Measurements from ENCODE around the gene DLG5.

Gene DLG5

GRCh38 chr10:77833225-77833624, 93.3 kb downstream of the DLG5 start:
- no peaks in the 10 kb centered on the region for H3K9me3 ChIP-seq (ENCODE audit: control insufficient read depth, low read depth, low read length)
- no peak overlapping the region for H3K4me3 ChIP-seq (ENCODE audit: low read length)
- H3K4me1 ChIP-seq (ENCODE audit: control insufficient read depth, low read depth, low read length), result peaks cover 11% of the 10 kb centered on the region
- H3K27ac ChIP-seq (ENCODE audit: low read length), result no peak overlapping the region
- H3K36me3 ChIP-seq (ENCODE audit: control insufficient read depth, low read depth, low read length), result peaks cover 40% of the 10 kb centered on the region
- no peak overlapping the region for H3K9ac ChIP-seq (ENCODE audit: low read length)
- H3K27me3 ChIP-seq (ENCODE audit: control insufficient read depth, insufficient read depth, low read length), result no peaks in the 10 kb centered on the region

- Histone ChIP-seq H3K9me3 (ENCODE audit: control insufficient read depth, low read depth, low read length) (no peaks in the 10 kb centered on the region), H3K36me3 (ENCODE audit: control insufficient read depth, low read depth, low read length) (peaks cover 43% of the 10 kb centered on the region), H3K27ac (ENCODE audit: low read length) (no peak overlapping the region), H3K9ac (ENCODE audit: low read length) (no peak overlapping the region), H3K27me3 (ENCODE audit: control insufficient read depth, insufficient read depth, low read length) (no peaks in the 10 kb centered on the region), H3K4me3 (ENCODE audit: low read length) (no peak overlapping the region), H3K4me1 (ENCODE audit: control insufficient read depth, low read depth, low read length) (peaks cover 1% of the 10 kb centered on the region)
These were observed 94.3 kb downstream of the DLG5 start for GRCh38 chr10:77832238-77832637.

GRCh38 chr10:77829356-77829755, 97.2 kb downstream of the DLG5 start:
- Histone ChIP-seq H3K36me3 (ENCODE audit: control insufficient read depth, low read depth, low read length) (peaks cover 38% of the 10 kb centered on the region), H3K4me1 (ENCODE audit: control insufficient read depth, low read depth, low read length) (no peaks in the 10 kb centered on the region), H3K4me3 (ENCODE audit: low read length) (no peak overlapping the region), H3K27me3 (ENCODE audit: control insufficient read depth, insufficient read depth, low read length) (no peaks in the 10 kb centered on the region), H3K9me3 (ENCODE audit: control insufficient read depth, low read depth, low read length) (no peaks in the 10 kb centered on the region), H3K9ac (ENCODE audit: low read length) (no peak overlapping the region), H3K27ac (ENCODE audit: low read length) (no peak overlapping the region)

- peaks cover 32% of the 10 kb centered on the region for H3K36me3 ChIP-seq (ENCODE audit: control insufficient read depth, low read depth, low read length)
- H3K9me3 ChIP-seq (ENCODE audit: control insufficient read depth, low read depth, low read length), result no peaks in the 10 kb centered on the region
These were observed 98.2 kb downstream of the DLG5 start for GRCh38 chr10:77828377-77828776.

GRCh38 chr10:77827366-77827765, 99.2 kb downstream of the DLG5 start:
- Histone ChIP-seq H3K4me3 (ENCODE audit: low read length) (no peak overlapping the region), H3K27ac (ENCODE audit: low read length) (no peak overlapping the region), H3K4me1 (ENCODE audit: control insufficient read depth, low read depth, low read length) (no peaks in the 10 kb centered on the region), H3K9ac (ENCODE audit: low read length) (no peak overlapping the region), H3K27me3 (ENCODE audit: control insufficient read depth, insufficient read depth, low read length) (no peaks in the 10 kb centered on the region), H3K9me3 (ENCODE audit: control insufficient read depth, low read depth, low read length) (no peaks in the 10 kb centered on the region), H3K36me3 (ENCODE audit: control insufficient read depth, low read depth, low read length) (peaks cover 26% of the 10 kb centered on the region)

More at GRCh38 chr10:77828377-77828776, 98.2 kb downstream of the DLG5 start:
- Histone ChIP-seq H3K27ac (ENCODE audit: low read length) (no peak overlapping the region), H3K4me3 (ENCODE audit: low read length) (no peak overlapping the region), H3K4me1 (ENCODE audit: control insufficient read depth, low read depth, low read length) (no peaks in the 10 kb centered on the region), H3K27me3 (ENCODE audit: control insufficient read depth, insufficient read depth, low read length) (no peaks in the 10 kb centered on the region), H3K9ac (ENCODE audit: low read length) (no peak overlapping the region)

- no peaks in the 10 kb centered on the region for H3K4me1 ChIP-seq (ENCODE audit: control insufficient read depth, low read depth, low read length)
- no peaks in the 10 kb centered on the region for H3K27me3 ChIP-seq (ENCODE audit: control insufficient read depth, insufficient read depth, low read length)
- no peak overlapping the region for H3K4me3 ChIP-seq (ENCODE audit: low read length)
- peaks cover 32% of the 10 kb centered on the region for H3K36me3 ChIP-seq (ENCODE audit: control insufficient read depth, low read depth, low read length)
- no peak overlapping the region for H3K27ac ChIP-seq (ENCODE audit: low read length)
- H3K9me3 ChIP-seq (ENCODE audit: control insufficient read depth, low read depth, low read length), result no peaks in the 10 kb centered on the region
- no peak overlapping the region for H3K9ac ChIP-seq (ENCODE audit: low read length)
These were observed 100.6 kb downstream of the DLG5 start for GRCh38 chr10:77825965-77826364.

GRCh38 chr10:77824908-77825307, 101.6 kb downstream of the DLG5 start:
- H3K27me3 ChIP-seq (ENCODE audit: control insufficient read depth, insufficient read depth, low read length), result no peaks in the 10 kb centered on the region
- no peak overlapping the region for H3K27ac ChIP-seq (ENCODE audit: low read length)
- H3K36me3 ChIP-seq (ENCODE audit: control insufficient read depth, low read depth, low read length), result peaks cover 26% of the 10 kb centered on the region
- H3K9me3 ChIP-seq (ENCODE audit: control insufficient read depth, low read depth, low read length), result no peaks in the 10 kb centered on the region
- H3K9ac ChIP-seq (ENCODE audit: low read length), result no peak overlapping the region
- no peak overlapping the region for H3K4me3 ChIP-seq (ENCODE audit: low read length)
- H3K4me1 ChIP-seq (ENCODE audit: control insufficient read depth, low read depth, low read length), result no peaks in the 10 kb centered on the region

GRCh38 chr10:77823811-77824542, 102.6 kb downstream of the DLG5 start:
- no peak overlapping the region for H3K27ac ChIP-seq (ENCODE audit: low read length)
- H3K9ac ChIP-seq (ENCODE audit: low read length), result no peak overlapping the region
- no peaks in the 10 kb centered on the region for H3K4me1 ChIP-seq (ENCODE audit: control insufficient read depth, low read depth, low read length)
- no peaks in the 10 kb centered on the region for H3K27me3 ChIP-seq (ENCODE audit: control insufficient read depth, insufficient read depth, low read length)
- peaks cover 24% of the 10 kb centered on the region for H3K36me3 ChIP-seq (ENCODE audit: control insufficient read depth, low read depth, low read length)
- no peak overlapping the region for H3K4me3 ChIP-seq (ENCODE audit: low read length)
- no peaks in the 10 kb centered on the region for H3K9me3 ChIP-seq (ENCODE audit: control insufficient read depth, low read depth, low read length)

GRCh38 chr10:77821551-77821950, 105.0 kb downstream of the DLG5 start:
- Histone ChIP-seq H3K27ac (ENCODE audit: low read length) (no peak overlapping the region), H3K36me3 (ENCODE audit: control insufficient read depth, low read depth, low read length) (peaks cover 38% of the 10 kb centered on the region)

GRCh38 chr10:77821036-77821435, 105.5 kb downstream of the DLG5 start:
- Histone ChIP-seq H3K27ac (ENCODE audit: low read length) (no peak overlapping the region), H3K9ac (ENCODE audit: low read length) (no peak overlapping the region), H3K4me1 (ENCODE audit: control insufficient read depth, low read depth, low read length) (no peaks in the 10 kb centered on the region), H3K36me3 (ENCODE audit: control insufficient read depth, low read depth, low read length) (peaks cover 41% of the 10 kb centered on the region), H3K9me3 (ENCODE audit: control insufficient read depth, low read depth, low read length) (no peaks in the 10 kb centered on the region), H3K4me3 (ENCODE audit: low read length) (no peak overlapping the region), H3K27me3 (ENCODE audit: control insufficient read depth, insufficient read depth, low read length) (no peaks in the 10 kb centered on the region)

More at GRCh38 chr10:77821551-77821950, 105.0 kb downstream of the DLG5 start:
- H3K4me1 ChIP-seq (ENCODE audit: control insufficient read depth, low read depth, low read length), result no peaks in the 10 kb centered on the region
- H3K9ac ChIP-seq (ENCODE audit: low read length), result no peak overlapping the region
- no peaks in the 10 kb centered on the region for H3K9me3 ChIP-seq (ENCODE audit: control insufficient read depth, low read depth, low read length)
- no peaks in the 10 kb centered on the region for H3K27me3 ChIP-seq (ENCODE audit: control insufficient read depth, insufficient read depth, low read length)
- no peak overlapping the region for H3K4me3 ChIP-seq (ENCODE audit: low read length)

GRCh38 chr10:77820349-77820748, 106.2 kb downstream of the DLG5 start:
- no peaks in the 10 kb centered on the region for H3K4me1 ChIP-seq (ENCODE audit: control insufficient read depth, low read depth, low read length)
- H3K27me3 ChIP-seq (ENCODE audit: control insufficient read depth, insufficient read depth, low read length), result no peaks in the 10 kb centered on the region
- H3K9me3 ChIP-seq (ENCODE audit: control insufficient read depth, low read depth, low read length), result no peaks in the 10 kb centered on the region
- peaks cover 41% of the 10 kb centered on the region for H3K36me3 ChIP-seq (ENCODE audit: control insufficient read depth, low read depth, low read length)
- H3K27ac ChIP-seq (ENCODE audit: low read length), result no peak overlapping the region
- no peak overlapping the region for H3K4me3 ChIP-seq (ENCODE audit: low read length)
- H3K9ac ChIP-seq (ENCODE audit: low read length), result no peak overlapping the region
